ENCODE measurements around the gene WDR70. TPM values are rescaled to one million over a fixed set of nuclear protein-coding genes. Genes with fewer than 3 reads are reported as not detected.
A peak's percentile ranks its signal among the peaks of the same experiment; 100 is the strongest.

The WDR70 gene
- total and polyA plus RNA-seq, 2 donors (not counting 3 experiments of a cell fraction or from before 2014, with no cell fraction given), result 6.7 to 37.3 TPM

DNA sequence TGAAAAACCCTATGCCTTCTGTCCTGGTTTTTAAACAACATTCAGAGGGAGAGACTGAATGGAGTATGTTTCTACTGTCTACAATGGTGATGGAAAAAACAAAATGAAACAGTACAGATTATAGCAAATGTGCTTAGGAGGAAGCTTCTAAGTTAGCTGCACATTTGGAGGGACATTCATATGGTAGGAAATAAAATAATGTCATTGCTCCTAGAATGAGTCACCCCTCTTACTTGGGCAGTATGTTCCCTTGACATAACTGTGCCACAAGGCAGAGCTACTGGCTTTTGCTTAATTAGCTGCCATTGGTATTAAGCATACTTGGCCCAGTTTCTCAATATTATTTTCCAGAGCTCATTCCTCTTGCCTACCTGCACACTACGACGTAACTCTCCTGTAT is 331.8 kb downstream of the WDR70 start:
- ChIA-PET CTCF (no interaction called here), POLR2A (no interaction called here)
- H3K27me3 ChIP-seq (ENCODE audit: control insufficient read depth in 2 of 2, insufficient read depth in 2 of 2, low read length in 2 of 2), result no peaks in the 10 kb centered on the region
- intact Hi-C loops (cut with micrococcal nuclease) (loop anchor here (10.0 kb wide), 1 partner anchor 836 kb away; the partner anchor contains the start of gene NIPBL), dilution Hi-C loops (cut with MboI; ENCODE audit: extremely low pct_ligation_motif_present, low sequenced_read_pairs) (no loop called here)
- H3K9me3 ChIP-seq (replicated peaks; ENCODE audit: control insufficient read depth, insufficient read depth, low read length), result no peaks in the 10 kb centered on the region
- no peaks in the 10 kb centered on the region for H4K20me1 ChIP-seq (replicated peaks; ENCODE audit: control insufficient read depth, extremely low read depth, insufficient read depth, low read length)
- H3K36me3 ChIP-seq (ENCODE audit: control insufficient read depth in 2 of 2, extremely low read depth in 1 of 2, insufficient read depth in 2 of 2, low read length in 2 of 2), result no peaks in the 10 kb centered on the region
- no peak overlapping the region for H3K4me3 ChIP-seq (replicated peaks in 1 of 3; ENCODE audit: insufficient read depth in 1 of 3, low read depth in 1 of 3, low read length in 3 of 3)
- no peaks in the 10 kb centered on the region for H3K9me1 ChIP-seq (replicated peaks; ENCODE audit: control insufficient read depth, extremely low read depth, insufficient read depth, low read length)
- H3K4me1 ChIP-seq (ENCODE audit: control insufficient read depth, extremely low read depth, insufficient read depth, low read length), result no peaks in the 10 kb centered on the region
- BruUV-seq (replicated peaks), result no TSS peak
- H3K9ac ChIP-seq (replicated peaks; ENCODE audit: extremely low read depth, insufficient read depth, low read length), result no peak overlapping the region
- DNase-seq (ENCODE audit: low read depth, low spot score), result no peak
- no peak for FAIRE-seq
- H2AFZ ChIP-seq (ENCODE audit: low read depth, low read length), result no peak overlapping the region
- H3K4me2 ChIP-seq (ENCODE audit: insufficient read depth, low read length), result no peak overlapping the region
- peak; percentile 49 for TF ChIP-seq FOS (IDR thresholded peaks at IDR 0.05; ENCODE audit: borderline replicate concordance, insufficient read depth, low read length)
- no peak for TF ChIP-seq EZH2 (IDR thresholded peaks at IDR 0.05; ENCODE audit: borderline replicate concordance, low read depth, low read length, severe bottlenecking)
- no peak overlapping the region for H3K27ac ChIP-seq (ENCODE audit: insufficient read depth, low read depth, low read length)
- no peaks in the 10 kb centered on the region for H3K79me2 ChIP-seq (ENCODE audit: control insufficient read depth, insufficient read depth, low read length)

DNA sequence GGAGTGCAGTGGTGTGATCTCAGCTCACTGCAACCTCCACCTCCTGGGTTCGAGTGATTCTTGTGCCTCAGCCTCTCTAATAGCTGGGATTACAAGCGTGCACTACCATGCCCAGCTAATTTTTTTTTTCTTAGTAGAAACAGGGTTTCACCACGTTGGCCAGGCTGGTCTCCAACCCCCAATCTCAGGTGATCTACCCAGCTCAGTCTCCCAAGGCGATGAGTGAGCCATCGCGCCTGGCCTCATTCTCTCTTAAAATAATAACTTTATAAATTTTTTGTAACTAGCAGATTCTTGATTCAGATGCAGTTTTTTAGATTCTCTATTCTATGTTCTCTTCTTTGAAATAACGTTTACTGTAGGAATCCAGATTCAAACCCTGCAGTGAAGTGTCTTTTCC is 333.6 kb downstream of the WDR70 start:
- H3K4me2 ChIP-seq (ENCODE audit: insufficient read depth, low read length), result no peak overlapping the region
- TF ChIP-seq EZH2 (IDR thresholded peaks at IDR 0.05; ENCODE audit: borderline replicate concordance, low read depth, low read length, severe bottlenecking) (no peak), MYC (IDR thresholded peaks at IDR 0.05; ENCODE audit: low read depth, low read length) (no peak), FOS (IDR thresholded peaks at IDR 0.05; ENCODE audit: borderline replicate concordance, insufficient read depth, low read length) (no peak)
- POLR2A ChIA-PET, result no interaction called here
- CTCF ChIA-PET, result interaction anchor here (1.4 to 1.6 kb wide), 2 partner anchors 8 to 10 kb away, joined by 3 to 4 read pairs; no protein-coding TSS in a partner anchor
- no peak for FAIRE-seq
- peaks cover 10% of the 10 kb centered on the region for H3K4me1 ChIP-seq (ENCODE audit: control insufficient read depth, extremely low read depth, insufficient read depth, low read length)
- H3K9ac ChIP-seq (replicated peaks; ENCODE audit: extremely low read depth, insufficient read depth, low read length), result no peak overlapping the region
- H3K79me2 ChIP-seq (ENCODE audit: control insufficient read depth, insufficient read depth, low read length), result no peaks in the 10 kb centered on the region
- no peaks in the 10 kb centered on the region for H3K9me1 ChIP-seq (replicated peaks; ENCODE audit: control insufficient read depth, extremely low read depth, insufficient read depth, low read length)
- no peak for DNase-seq (ENCODE audit: low read depth, low spot score)
- no peaks in the 10 kb centered on the region for H3K9me3 ChIP-seq (replicated peaks; ENCODE audit: control insufficient read depth, insufficient read depth, low read length)
- intact Hi-C loops (cut with micrococcal nuclease), result loop anchor here (10.0 kb wide), 1 partner anchor 838 kb away; the partner anchor contains the start of gene NIPBL
- dilution Hi-C loops (cut with MboI; ENCODE audit: extremely low pct_ligation_motif_present, low sequenced_read_pairs), result no loop called here
- H3K36me3 ChIP-seq (ENCODE audit: control insufficient read depth in 2 of 2, extremely low read depth in 1 of 2, insufficient read depth in 2 of 2, low read length in 2 of 2), result no peaks in the 10 kb centered on the region
- no peak overlapping the region for H3K27ac ChIP-seq (ENCODE audit: insufficient read depth, low read depth, low read length)
- H2AFZ ChIP-seq (ENCODE audit: low read depth, low read length), result no peak overlapping the region
- no TSS peak for BruUV-seq (replicated peaks)
- H3K27me3 ChIP-seq (ENCODE audit: control insufficient read depth in 2 of 2, insufficient read depth in 2 of 2, low read length in 2 of 2), result no peaks in the 10 kb centered on the region
- no peak overlapping the region for H3K4me3 ChIP-seq (replicated peaks in 1 of 3; ENCODE audit: insufficient read depth in 1 of 3, low read depth in 1 of 3, low read length in 3 of 3)
- H4K20me1 ChIP-seq (replicated peaks; ENCODE audit: control insufficient read depth, extremely low read depth, insufficient read depth, low read length), result no peaks in the 10 kb centered on the region
